T-cell (primary cell): Measurements from ENCODE around the gene BNIP5. TPM values are rescaled to one million over a fixed set of nuclear protein-coding genes. Genes with fewer than 3 reads are reported as not detected.

ENCODE experiments used
- ATAC-seq, 4 experiments: fragments of 200-7000 bp in 3 of 4; fragments of 150-1000 bp in 1 of 4; cut with Tn5 transposase; replicated peaks in 1 of 4; 1 replicate in 3 of 4; 2 replicates in 1 of 4; pipeline ENCODE4 v1.10.0; 2021; ENCODE audit warnings: moderate library complexity in 3 of 4, mild to moderate bottlenecking in 2 of 4, moderate number of reproducible peaks in 1 of 4
- CTCF ChIA-PET, 2 donors: fragments of 300-600 bp; sonication (Branson Sonifier 250); formaldehyde crosslinking; loops; one replicate each; lab custom pipeline; 2022; ENCODE audit warnings: antibody characterized with exemption in 2 of 2; lab: Charles Lee
- POLR2A ChIA-PET, 2 donors: fragments of 300-600 bp; sonication (Branson Sonifier 250); formaldehyde crosslinking; loops; one replicate each; lab custom pipeline; 2022; ENCODE audit warnings: antibody characterized with exemption in 2 of 2; lab: Charles Lee
- DNase-seq, 35 experiments: peaks; one replicate each; pipeline versions ENCODE4 v3.0.0 to v3.0.0-alpha.2; 2013 to 2023
- H3K27ac ChIP-seq: one replicate; pipeline ENCODE4 v1.5.1; 2013; ENCODE audit warnings: low read length
- H3K27me3 ChIP-seq, 2 experiments: replicated peaks in 1 of 2; 1 replicate in 1 of 2; 2 replicates in 1 of 2; pipeline versions ENCODE4 v1.6.1 to v1.7.0; 2013; ENCODE audit warnings: low read length in 1 of 2, mixed read lengths in 1 of 2; ENCODE audit not compliant: control insufficient read depth in 2 of 2, insufficient read depth in 2 of 2; ENCODE audit errors: extremely low read depth in 1 of 2
- H3K36me3 ChIP-seq, 2 donors: 1 replicate in 1 of 2; 2 replicates in 1 of 2; pipeline versions ENCODE4 v1.6.1 to v1.7.0; 2013; ENCODE audit warnings: low read length in 1 of 2; ENCODE audit not compliant: control insufficient read depth in 2 of 2, insufficient read depth in 1 of 2; ENCODE audit errors: extremely low read depth in 1 of 2
- H3K4me1 ChIP-seq, 2 experiments: 1 replicate in 1 of 2; 2 replicates in 1 of 2; pipeline versions ENCODE4 v1.6.1 to v1.7.0; 2013; ENCODE audit warnings: low read length in 2 of 2, mixed read lengths in 1 of 2; ENCODE audit not compliant: insufficient read depth in 2 of 2, control insufficient read depth in 1 of 2; ENCODE audit errors: extremely low read depth in 1 of 2
- H3K4me3 ChIP-seq, 2 donors: 1 replicate in 1 of 2; 2 replicates in 1 of 2; pipeline versions ENCODE4 v1.5.1 to v1.7.0; 2013; ENCODE audit warnings: mild to moderate bottlenecking in 2 of 2, low read length in 1 of 2, moderate library complexity in 1 of 2; ENCODE audit not compliant: control insufficient read depth in 1 of 2; ENCODE audit errors: extremely low read depth in 1 of 2
- H3K9me3 ChIP-seq: 2 replicates; pipeline ENCODE4 v1.7.0; 2013
- H3K27ac Mint-ChIP-seq, 2 donors: one replicate each; pipeline ENCODE4 v1.8.0; 2020 to 2021; ENCODE audit warnings: mild to moderate bottlenecking in 2 of 2, mixed read lengths in 2 of 2
- H3K27me3 Mint-ChIP-seq, 2 donors: one replicate each; pipeline ENCODE4 v1.8.0; 2021 to 2022; ENCODE audit warnings: mixed read lengths in 2 of 2
- H3K36me3 Mint-ChIP-seq: one replicate; pipeline ENCODE4 v1.8.0; 2021; ENCODE audit warnings: mixed read lengths
- H3K4me1 Mint-ChIP-seq, 3 donors: one replicate each; pipeline ENCODE4 v1.8.0; 2020 to 2022; ENCODE audit warnings: mixed read lengths in 3 of 3, mild to moderate bottlenecking in 1 of 3
- H3K4me3 Mint-ChIP-seq, 3 donors: one replicate each; pipeline ENCODE4 v1.8.0; 2020 to 2022; ENCODE audit warnings: mild to moderate bottlenecking in 3 of 3, mixed read lengths in 3 of 3, moderate library complexity in 3 of 3
- H3K9me3 Mint-ChIP-seq, 3 donors: one replicate each; pipeline ENCODE4 v1.8.0; 2020 to 2022; ENCODE audit warnings: mixed read lengths in 3 of 3
- WGBS: methylation state at CpG from one replicate; pipeline ENCODE4 v1.1.5; 2013; ENCODE audit warnings: missing lambda C conversion rate; ENCODE audit not compliant: insufficient coverage; 5-methylcytosine and 5-hydroxymethylcytosine counted together
- total RNA-seq, 35 experiments: library from RNA in 6 of 35; stranded (reverse) in 6 of 35; fragments of 120-200 nt in 1 of 35; gene quantifications; one replicate each; pipeline versions ENCODE4 v1.2.1 to v1.2.4 and lab custom pipeline; 2013 to 2026

The BNIP5 gene
- total RNA-seq, 5 donors from 2014 or later (not counting 1 experiment from before 2014, with no cell fraction given) = 0.09 TPM; not detected in 4

GRCh38 chr6:36328600-36328999 is 8.1 kb downstream of the BNIP5 start:
- POLR2A ChIA-PET = interaction anchor here in 1 of 2 donors (0.5 kb wide), 1 partner anchor 435 kb away, joined by 5 read pairs; no protein-coding TSS in a partner anchor
- H3K4me1 ChIP-seq = no peaks in the 10 kb centered on the region
- WGBS = 72% methylated on average over 2 of the region's 7 CpGs

GRCh38 chr6:36327919-36328236 is 8.8 kb downstream of the BNIP5 start:
- DNase-seq = no peak
- CTCF ChIA-PET = no interaction called here
- Histone ChIP-seq H3K27me3 (peaks cover 0 to 19% of the 10 kb centered on the region in 2 experiments), H3K36me3 (no peaks in the 10 kb centered on the region), H3K9me3 (no peaks in the 10 kb centered on the region), H3K4me1 (no peaks in the 10 kb centered on the region), H3K4me3 (no peak overlapping the region), H3K27ac (no peak overlapping the region)
- Mint-ChIP-seq H3K27ac (no peak overlapping the region), H3K4me3 (no peak overlapping the region), H3K9me3 (no peaks in the 10 kb centered on the region), H3K27me3 (peaks cover 2 to 5% of the 10 kb centered on the region in 2 donors), H3K4me1 (no peaks in the 10 kb centered on the region), H3K36me3 (no peaks in the 10 kb centered on the region)
- ATAC-seq = no peak
- POLR2A ChIA-PET = no interaction called here

More at GRCh38 chr6:36328600-36328999, 8.1 kb downstream of the BNIP5 start:
- Mint-ChIP-seq H3K27ac (no peak overlapping the region), H3K27me3 (peaks cover 6 to 11% of the 10 kb centered on the region in 2 donors), H3K4me3 (no peak overlapping the region), H3K36me3 (no peaks in the 10 kb centered on the region), H3K9me3 (no peaks in the 10 kb centered on the region), H3K4me1 (no peaks in the 10 kb centered on the region)
- no peak for DNase-seq
- H3K9me3 ChIP-seq = no peaks in the 10 kb centered on the region
- no peaks in the 10 kb centered on the region for H3K36me3 ChIP-seq
- no peak overlapping the region for H3K4me3 ChIP-seq
- CTCF ChIA-PET = no interaction called here
- no peak for ATAC-seq
- no peak overlapping the region for H3K27ac ChIP-seq
- peaks cover 2 to 20% of the 10 kb centered on the region in 2 experiments for H3K27me3 ChIP-seq

DNA sequence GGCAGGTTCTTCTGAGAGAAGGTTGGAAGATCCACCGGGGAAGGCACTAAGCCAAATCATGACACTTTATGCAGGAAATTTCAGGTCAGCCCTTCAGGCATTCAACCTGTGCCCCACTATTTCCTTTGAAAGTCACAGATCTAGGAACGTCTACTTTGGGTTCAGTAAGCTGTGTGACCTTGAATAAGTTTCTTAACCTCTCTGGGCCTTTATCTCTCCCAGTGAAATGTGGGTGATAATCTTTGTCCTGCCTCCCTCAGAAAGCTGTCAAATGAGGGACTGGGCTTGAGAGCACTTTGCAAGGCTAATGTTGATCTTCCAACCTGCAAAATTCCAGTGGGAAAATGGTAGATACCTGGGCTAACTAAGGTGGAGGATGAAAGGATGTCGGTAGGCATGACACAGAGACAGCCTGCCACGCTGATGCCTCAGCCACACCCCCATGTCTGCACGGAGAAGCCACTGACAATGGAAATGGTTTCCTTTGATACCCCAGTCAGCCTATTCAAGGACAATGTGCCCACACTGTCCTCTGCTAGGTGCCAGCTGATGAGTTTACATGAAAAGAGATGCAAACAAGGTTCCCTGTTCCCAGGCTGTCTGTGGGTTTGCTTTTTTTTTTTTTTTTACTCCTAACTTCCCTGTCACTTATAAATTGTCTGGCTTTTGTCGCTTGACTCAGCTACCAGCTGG is 9.3 kb downstream of the BNIP5 start:
- Mint-ChIP-seq H3K36me3 (no peaks in the 10 kb centered on the region), H3K27me3 (peaks cover 0 to 3% of the 10 kb centered on the region in 2 donors), H3K4me3 (no peak overlapping the region), H3K27ac (no peak overlapping the region), H3K4me1 (no peaks in the 10 kb centered on the region), H3K9me3 (no peaks in the 10 kb centered on the region)
- Histone ChIP-seq H3K36me3 (no peaks in the 10 kb centered on the region), H3K4me1 (no peaks in the 10 kb centered on the region), H3K4me3 (no peak overlapping the region), H3K27ac (no peak overlapping the region), H3K27me3 (peaks cover 0 to 21% of the 10 kb centered on the region in 2 experiments), H3K9me3 (no peaks in the 10 kb centered on the region)
- no peak for DNase-seq
- ChIA-PET CTCF (no interaction called here), POLR2A (no interaction called here)
- ATAC-seq = no peak
- 67% methylated on average over 1 of the region's 6 CpGs for WGBS

- no peaks in the 10 kb centered on the region for H3K4me1 ChIP-seq
- no peaks in the 10 kb centered on the region for H3K36me3 ChIP-seq
- ATAC-seq (no peak), DNase-seq (no peak)
- H3K27me3 ChIP-seq = peaks cover 0 to 17% of the 10 kb centered on the region in 2 experiments
- Mint-ChIP-seq H3K9me3 (no peaks in the 10 kb centered on the region), H3K4me3 (no peak overlapping the region), H3K36me3 (no peaks in the 10 kb centered on the region), H3K27me3 (no peaks in the 10 kb centered on the region), H3K27ac (no peak overlapping the region), H3K4me1 (no peaks in the 10 kb centered on the region)
- H3K27ac ChIP-seq = no peak overlapping the region
- POLR2A ChIA-PET = interaction anchor here in 1 of 2 donors (0.6 kb wide), 1 partner anchor 441 kb away, joined by 3 read pairs; no protein-coding TSS in a partner anchor
- CTCF ChIA-PET = no interaction called here
- H3K9me3 ChIP-seq = no peaks in the 10 kb centered on the region
- H3K4me3 ChIP-seq = no peak overlapping the region
- 96% methylated on average over 4 of the region's 7 CpGs for WGBS
Observed at GRCh38 chr6:36326356-36326995, 10.2 kb downstream of the BNIP5 start.

- ATAC-seq = no peak
- H3K4me3 ChIP-seq = no peak overlapping the region
- CTCF ChIA-PET = interaction anchor here in 1 of 2 donors (1.0 kb wide), 1 partner anchor 23 kb away, joined by 4 read pairs; no protein-coding TSS in a partner anchor
- no peak overlapping the region for H3K27ac ChIP-seq
- H3K4me3 Mint-ChIP-seq = no peak overlapping the region
- H3K36me3 ChIP-seq = no peaks in the 10 kb centered on the region
- H3K27me3 ChIP-seq = peaks cover 0 to 10% of the 10 kb centered on the region in 2 experiments
- no peak for DNase-seq
- no peaks in the 10 kb centered on the region for H3K4me1 Mint-ChIP-seq
- no peaks in the 10 kb centered on the region for H3K36me3 Mint-ChIP-seq
- no peaks in the 10 kb centered on the region for H3K4me1 ChIP-seq
- H3K9me3 Mint-ChIP-seq = no peaks in the 10 kb centered on the region
- H3K27me3 Mint-ChIP-seq = no peaks in the 10 kb centered on the region
- POLR2A ChIA-PET = no interaction called here
- 83% methylated on average over 4 of the region's 4 CpGs for WGBS
- H3K9me3 ChIP-seq = no peaks in the 10 kb centered on the region
- no peak overlapping the region for H3K27ac Mint-ChIP-seq
Observed at GRCh38 chr6:36324715-36325114, 12.0 kb downstream of the BNIP5 start.

DNA sequence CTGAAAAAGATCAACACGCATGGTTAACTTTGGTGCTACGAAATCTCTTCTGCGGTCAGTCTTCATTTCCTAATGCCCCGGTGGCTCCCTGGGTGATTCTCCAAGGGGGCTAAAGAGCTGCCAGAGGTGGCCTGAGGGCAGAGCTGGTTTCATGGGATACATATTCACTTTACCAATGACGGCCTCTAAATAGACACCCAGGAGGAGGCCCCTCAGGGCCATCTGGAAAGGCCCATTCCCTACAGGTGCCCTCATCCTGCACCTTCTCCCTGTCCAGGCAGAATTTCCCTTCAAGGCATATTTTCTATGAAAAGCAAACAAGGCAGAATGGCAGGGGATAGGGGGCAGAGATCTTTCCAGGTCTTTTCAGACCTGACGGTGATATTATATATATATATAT is 12.5 kb downstream of the BNIP5 start:
- no peaks in the 10 kb centered on the region for H3K4me1 ChIP-seq
- Mint-ChIP-seq H3K36me3 (no peaks in the 10 kb centered on the region), H3K27me3 (no peaks in the 10 kb centered on the region), H3K27ac (no peak overlapping the region), H3K4me1 (no peaks in the 10 kb centered on the region), H3K4me3 (no peak overlapping the region), H3K9me3 (no peaks in the 10 kb centered on the region)
- no peak overlapping the region for H3K27ac ChIP-seq
- no peaks in the 10 kb centered on the region for H3K9me3 ChIP-seq
- DNase-seq (no peak), ATAC-seq (no peak)
- ChIA-PET POLR2A (no interaction called here), CTCF (no interaction called here)
- H3K4me3 ChIP-seq = no peak overlapping the region
- H3K36me3 ChIP-seq = no peaks in the 10 kb centered on the region
- H3K27me3 ChIP-seq = peaks cover 0 to 11% of the 10 kb centered on the region in 2 experiments
- 73% methylated on average over 3 of the region's 6 CpGs for WGBS
